Activated T-helper 1 cell treated with anti-CD3 and anti-CD28 coated beads, Interleukin-2, amount 50 U/mL, for 16 hours (primary cell): ENCODE data around the gene SMCO4.
A peak's percentile ranks its signal among the peaks of the same experiment; 100 is the strongest.
"Not testable (repeated sequence)": the region's sequence is repeated elsewhere in the genome, so short reads cannot be mapped to it uniquely, and the experiment has no call there.

Experiments
- DNase-seq, 2 donors: peaks; one replicate each; pipeline ENCODE4 v3.0.0-alpha.2; 2020; ENCODE audit warnings: low read depth in 1 of 2, low spot score in 1 of 2

Gene SMCO4

GRCh38 chr11:93560199-93560932 lies 17.2 kb upstream of the SMCO4 start:
- DNase-seq: no peak

- DNase-seq: no peak
Measured at GRCh38 chr11:93559681-93560080, 16.5 kb upstream of the SMCO4 start.

GRCh38 chr11:93552874-93553273 lies 9.7 kb upstream of the SMCO4 start:
- no peak for DNase-seq

DNA sequence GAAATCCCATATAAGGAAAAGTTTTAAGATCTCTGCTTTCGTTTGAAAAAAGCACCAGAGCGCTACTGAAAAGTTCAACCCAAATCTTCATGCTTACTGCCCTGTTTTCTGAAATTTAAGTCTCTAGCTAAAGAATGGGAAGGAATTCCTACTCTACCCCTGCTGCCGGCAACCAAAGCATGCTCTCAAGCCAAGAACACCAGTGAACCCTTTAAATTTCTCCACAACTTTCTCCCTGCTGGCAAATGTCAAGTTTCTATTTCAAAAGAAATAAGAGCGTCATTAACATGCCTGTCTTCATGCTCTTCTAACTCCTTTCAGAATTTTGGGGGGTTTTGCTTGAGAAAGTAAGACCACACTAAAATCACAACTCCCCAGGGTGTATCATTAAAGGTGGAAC lies 6.8 kb upstream of the SMCO4 start:
- no peak for DNase-seq

GRCh38 chr11:93548679-93549319 lies 5.6 kb upstream of the SMCO4 start:
- DNase-seq: no peak

- DNase-seq: no peak
Measured at GRCh38 chr11:93547773-93548172, 4.6 kb upstream of the SMCO4 start.

GRCh38 chr11:93547028-93547427 lies 3.8 kb upstream of the SMCO4 start:
- no peak for DNase-seq

GRCh38 chr11:93545566-93545965 lies 2.4 kb upstream of the SMCO4 start:
- no peak for DNase-seq

GRCh38 chr11:93542811-93543229 lies 371 bp downstream of the SMCO4 start:
- no peak for DNase-seq

- peak; percentile 9 to 12 for DNase-seq
Measured at GRCh38 chr11:93541884-93542810, 1.0 kb downstream of the SMCO4 start.

- DNase-seq: no peak
Measured at GRCh38 chr11:93540896-93541553, 2.2 kb downstream of the SMCO4 start.

- DNase-seq: no peak
Measured at GRCh38 chr11:93540337-93540736, 2.9 kb downstream of the SMCO4 start.

GRCh38 chr11:93537767-93538261 lies 5.4 kb downstream of the SMCO4 start:
- DNase-seq: no peak

- DNase-seq: no peak
Measured at GRCh38 chr11:93537049-93537448, 6.1 kb downstream of the SMCO4 start.

DNA sequence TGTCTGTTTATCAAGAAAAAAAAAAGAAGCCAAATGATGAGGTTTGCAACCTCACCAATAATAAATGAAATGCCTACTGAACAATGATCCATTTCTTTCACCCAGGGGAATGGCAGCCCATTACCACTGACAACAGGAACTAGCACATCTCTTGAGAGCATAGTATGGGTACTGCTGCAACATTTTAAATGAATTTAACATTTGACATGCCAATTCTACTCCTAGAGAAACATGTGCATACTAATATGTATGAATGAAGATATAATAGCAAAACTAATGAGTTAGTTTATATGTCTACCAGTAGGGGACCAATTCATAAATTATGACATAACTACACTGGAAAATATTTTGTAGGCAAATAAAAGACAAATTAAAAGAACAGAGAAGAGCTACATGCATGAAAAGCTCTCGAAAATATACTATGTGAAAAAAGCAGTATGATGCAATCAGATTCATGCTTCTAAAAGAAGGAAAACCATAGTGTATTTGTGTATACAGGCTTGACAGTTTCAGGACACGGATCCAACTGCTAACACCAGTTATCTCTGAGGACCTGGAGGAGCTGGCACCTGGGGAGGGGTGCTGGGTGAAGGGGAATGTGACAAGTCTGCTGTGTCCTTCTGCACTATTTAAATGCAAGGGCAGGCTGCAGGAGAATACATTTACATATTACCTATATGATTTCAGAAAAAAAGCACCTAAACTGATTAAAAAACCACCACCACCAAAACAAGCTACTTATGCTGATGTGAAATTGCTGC lies 6.9 kb downstream of the SMCO4 start:
- DNase-seq: no peak

DNA sequence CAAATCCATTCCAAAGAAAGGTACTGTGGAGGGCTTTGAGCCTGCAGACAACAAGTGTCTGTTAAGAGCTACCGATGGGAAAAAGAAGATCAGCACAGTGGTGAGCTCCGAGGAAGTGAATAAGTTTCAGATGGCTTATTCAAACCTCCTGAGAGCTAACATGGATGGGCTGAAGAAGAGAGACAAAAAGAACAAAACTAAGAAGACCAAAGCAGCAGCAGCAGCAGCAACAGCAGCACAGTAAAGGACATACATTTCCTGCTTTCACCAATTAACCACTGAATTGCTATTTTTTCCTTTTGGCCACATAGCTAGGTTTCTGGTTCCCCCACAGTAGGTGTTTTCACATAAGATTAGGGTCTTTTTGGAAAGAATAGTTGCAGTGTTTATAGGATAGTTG lies 7.6 kb downstream of the SMCO4 start:
- DNase-seq: not testable (repeated sequence)

- no peak for DNase-seq
Measured at GRCh38 chr11:93532806-93533205, 10.4 kb downstream of the SMCO4 start.

DNA sequence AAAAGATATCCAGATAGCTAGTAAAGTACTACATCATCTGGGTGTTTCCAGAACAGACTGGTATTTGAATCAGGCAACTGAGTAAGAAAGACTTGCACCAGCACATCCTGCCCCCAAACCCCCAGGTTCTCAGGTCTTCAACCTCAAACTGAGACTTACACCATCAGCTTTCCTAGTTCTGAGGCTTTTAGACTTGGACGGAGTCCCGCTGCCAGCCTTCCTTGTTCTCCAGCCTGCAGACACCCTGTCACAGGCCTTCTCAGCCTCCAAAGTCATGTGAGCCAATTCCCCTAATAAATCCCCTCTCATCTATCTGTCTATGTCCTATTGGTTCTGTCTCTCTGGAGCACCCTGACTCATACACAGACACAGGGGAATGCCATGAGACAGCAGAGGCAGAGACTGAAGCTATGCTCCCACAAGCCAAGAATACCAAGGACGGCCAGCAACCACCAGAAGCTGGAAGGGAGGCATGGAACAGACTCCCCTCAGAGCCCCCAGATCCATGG lies 10.9 kb downstream of the SMCO4 start:
- DNase-seq: no peak

DNA sequence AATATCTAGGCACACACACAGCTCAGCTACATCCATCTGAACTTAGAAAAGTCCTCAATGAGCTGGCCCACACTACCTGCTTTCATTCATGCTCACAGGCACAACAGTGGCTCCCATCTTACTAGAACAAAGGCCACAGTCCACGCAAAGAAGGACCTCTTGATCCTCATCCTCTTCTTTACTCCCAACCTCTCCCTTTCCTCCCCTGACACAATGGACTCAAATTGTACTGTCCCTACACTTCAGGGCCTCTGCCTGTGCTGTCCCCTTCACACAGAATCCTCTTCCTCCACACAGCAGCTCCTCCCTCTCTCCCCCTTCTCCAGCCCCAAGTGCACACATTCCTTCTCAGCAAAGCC lies 12.7 kb downstream of the SMCO4 start:
- DNase-seq: no peak
